Adrenal gland (tissue), 5 donors: Measurements from ENCODE around the gene STMN3.

ENCODE experiments used
- CTCF ChIP-seq, 6 experiments: fragments of 450-650 bp in 4 of 6; fragments of 200-600 bp in 2 of 6; sonication (generic) in 1 of 6; IDR thresholded peaks; 1 replicate in 5 of 6; 2 replicates in 1 of 6; pipeline versions ENCODE4 v1.5.1 to v1.8.0; 2016 to 2021; ENCODE audit warnings: antibody characterized with exemption in 6 of 6, mild to moderate bottlenecking in 2 of 6, moderate library complexity in 1 of 6
- POLR2A ChIP-seq, 2 donors: fragments of 450-650 bp; IDR thresholded peaks; one replicate each; pipeline ENCODE4 v1.6.1; 2017; ENCODE audit warnings: antibody characterized with exemption in 2 of 2, mild to moderate bottlenecking in 2 of 2, moderate library complexity in 1 of 2
- donor health status: DM: no; HTN: no; CAD: no.

DNA sequence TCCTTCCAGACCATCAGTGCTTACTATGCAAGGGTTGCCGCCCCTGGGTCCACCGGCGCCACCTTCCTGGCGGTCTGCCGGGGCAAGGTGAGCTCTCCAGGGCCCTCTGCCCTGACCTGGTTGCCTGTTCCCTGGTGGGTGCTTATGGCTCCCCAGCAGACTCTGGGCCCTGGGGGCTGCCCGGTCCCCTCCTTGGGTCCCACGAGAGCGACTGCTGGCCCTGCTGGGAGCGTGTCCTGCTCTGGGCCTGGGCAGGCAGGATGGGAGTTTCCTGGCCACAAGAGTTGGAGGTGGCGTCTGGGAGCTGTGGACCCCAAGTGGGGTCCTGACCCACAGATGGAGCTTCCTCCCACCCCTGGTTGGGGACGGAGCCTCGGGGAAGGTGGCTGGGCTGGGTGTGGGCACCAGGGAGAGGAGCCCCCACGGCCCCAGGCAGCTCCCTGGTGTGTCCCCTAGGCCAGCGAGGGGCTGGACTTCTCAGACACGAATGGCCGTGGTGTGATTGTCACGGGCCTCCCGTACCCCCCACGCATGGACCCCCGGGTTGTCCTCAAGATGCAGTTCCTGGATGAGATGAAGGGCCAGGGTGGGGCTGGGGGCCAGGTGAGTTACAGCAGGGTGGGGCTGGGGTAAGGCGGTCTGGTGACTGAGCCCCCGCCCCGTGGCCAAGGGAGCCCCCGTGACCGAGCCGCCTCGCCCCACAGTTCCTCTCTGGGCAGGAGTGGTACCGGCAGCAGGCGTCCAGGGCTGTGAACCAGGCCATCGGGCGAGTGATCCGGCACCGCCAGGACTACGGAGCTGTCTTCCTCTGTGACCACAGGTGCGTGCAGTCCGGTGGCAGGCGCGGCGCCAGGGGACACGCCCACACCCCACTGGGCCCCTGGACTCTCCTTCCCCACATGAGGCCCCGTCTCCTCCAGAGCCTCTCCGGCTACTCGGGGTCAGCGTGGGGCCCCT lies 36.1 kb upstream of the STMN3 start:
- TF ChIP-seq CTCF (IDR thresholded peaks at IDR 0.05) (no peak), POLR2A (IDR thresholded peaks at IDR 0.05) (no peak)
